D721Med (cell line): ENCODE measurements around the gene PKMYT1.

ENCODE experiments used
- DNase-seq: peaks from one replicate; pipeline ENCODE4 v3.0.0; 2011; ENCODE audit warnings: low spot score; ENCODE audit not compliant: insufficient read length
- FAIRE-seq: peaks from 2 replicates; lab custom pipeline; 2011; peaks lifted over from hg19 to GRCh38; lab: Jason Lieb, UNC
- TF ChIP-seq, protein P1 (sequence below): IDR thresholded peaks from 2 replicates; pipeline ENCODE4 v1.5.1; 2012; ENCODE audit warnings: mild to moderate bottlenecking, control low read depth; ENCODE audit not compliant: insufficient read depth; ENCODE audit errors: missing control alignments

The PKMYT1 gene

DNA sequence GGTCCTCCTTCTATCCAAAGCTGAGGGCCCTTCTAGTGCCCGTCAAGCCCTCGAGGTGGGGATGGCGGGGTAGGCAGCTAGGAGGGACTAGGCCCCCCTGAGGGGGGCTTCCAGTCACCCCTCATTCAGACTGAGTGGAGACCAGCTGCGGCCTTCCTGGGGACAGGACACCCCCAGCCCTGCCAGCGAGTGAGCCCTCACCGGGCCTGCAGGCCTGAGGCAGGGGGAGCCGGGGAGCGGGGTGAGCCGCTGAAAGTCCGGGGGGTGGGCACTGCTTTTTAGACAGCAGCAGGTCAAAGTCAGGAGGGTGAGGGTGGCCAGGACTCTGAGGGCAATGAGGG, 24.8 kb downstream of the PKMYT1 start:
- no peak for FAIRE-seq
- DNase-seq, result no peak
- TF ChIP-seq, protein P1, sequence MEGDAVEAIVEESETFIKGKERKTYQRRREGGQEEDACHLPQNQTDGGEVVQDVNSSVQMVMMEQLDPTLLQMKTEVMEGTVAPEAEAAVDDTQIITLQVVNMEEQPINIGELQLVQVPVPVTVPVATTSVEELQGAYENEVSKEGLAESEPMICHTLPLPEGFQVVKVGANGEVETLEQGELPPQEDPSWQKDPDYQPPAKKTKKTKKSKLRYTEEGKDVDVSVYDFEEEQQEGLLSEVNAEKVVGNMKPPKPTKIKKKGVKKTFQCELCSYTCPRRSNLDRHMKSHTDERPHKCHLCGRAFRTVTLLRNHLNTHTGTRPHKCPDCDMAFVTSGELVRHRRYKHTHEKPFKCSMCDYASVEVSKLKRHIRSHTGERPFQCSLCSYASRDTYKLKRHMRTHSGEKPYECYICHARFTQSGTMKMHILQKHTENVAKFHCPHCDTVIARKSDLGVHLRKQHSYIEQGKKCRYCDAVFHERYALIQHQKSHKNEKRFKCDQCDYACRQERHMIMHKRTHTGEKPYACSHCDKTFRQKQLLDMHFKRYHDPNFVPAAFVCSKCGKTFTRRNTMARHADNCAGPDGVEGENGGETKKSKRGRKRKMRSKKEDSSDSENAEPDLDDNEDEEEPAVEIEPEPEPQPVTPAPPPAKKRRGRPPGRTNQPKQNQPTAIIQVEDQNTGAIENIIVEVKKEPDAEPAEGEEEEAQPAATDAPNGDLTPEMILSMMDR, result no peak

DNA sequence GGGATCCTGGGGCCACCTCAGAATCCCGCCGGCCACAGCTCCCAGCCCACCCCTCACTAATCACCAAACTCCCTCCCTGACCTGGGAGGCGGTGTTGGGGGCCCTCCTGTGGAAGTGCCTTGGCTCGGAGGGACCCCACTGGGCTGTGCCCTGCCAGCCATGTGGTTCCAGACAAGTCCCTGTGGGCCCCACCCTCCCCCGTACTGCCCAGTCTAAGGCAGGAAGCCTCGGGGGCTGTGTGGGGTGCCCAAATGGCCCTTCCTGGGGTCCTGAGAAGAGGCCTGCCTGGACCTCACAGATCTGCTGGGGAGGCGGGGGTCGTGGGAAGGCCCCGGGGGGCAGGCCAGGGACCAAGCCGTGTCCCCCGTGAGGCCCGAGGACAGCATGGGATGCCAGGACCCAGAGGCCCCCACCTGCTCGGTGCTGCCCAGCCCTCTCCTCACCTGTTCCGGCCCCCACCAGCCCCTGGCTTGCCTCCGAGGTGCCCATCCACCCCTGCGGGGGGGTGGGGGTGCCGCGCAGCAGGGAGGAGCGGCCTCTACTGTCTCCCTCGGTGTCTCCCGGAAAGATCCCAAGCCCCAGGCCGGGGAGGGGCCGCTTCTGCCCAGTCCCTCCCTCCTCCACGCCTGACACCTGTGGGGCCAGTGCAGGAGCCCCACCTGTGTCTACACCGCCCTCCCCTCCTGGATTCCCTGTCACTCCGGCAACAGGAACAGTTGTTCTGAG, 25.4 kb downstream of the PKMYT1 start:
- TF ChIP-seq, protein P1, result no peak
- no peak for DNase-seq
- no peak for FAIRE-seq

DNA sequence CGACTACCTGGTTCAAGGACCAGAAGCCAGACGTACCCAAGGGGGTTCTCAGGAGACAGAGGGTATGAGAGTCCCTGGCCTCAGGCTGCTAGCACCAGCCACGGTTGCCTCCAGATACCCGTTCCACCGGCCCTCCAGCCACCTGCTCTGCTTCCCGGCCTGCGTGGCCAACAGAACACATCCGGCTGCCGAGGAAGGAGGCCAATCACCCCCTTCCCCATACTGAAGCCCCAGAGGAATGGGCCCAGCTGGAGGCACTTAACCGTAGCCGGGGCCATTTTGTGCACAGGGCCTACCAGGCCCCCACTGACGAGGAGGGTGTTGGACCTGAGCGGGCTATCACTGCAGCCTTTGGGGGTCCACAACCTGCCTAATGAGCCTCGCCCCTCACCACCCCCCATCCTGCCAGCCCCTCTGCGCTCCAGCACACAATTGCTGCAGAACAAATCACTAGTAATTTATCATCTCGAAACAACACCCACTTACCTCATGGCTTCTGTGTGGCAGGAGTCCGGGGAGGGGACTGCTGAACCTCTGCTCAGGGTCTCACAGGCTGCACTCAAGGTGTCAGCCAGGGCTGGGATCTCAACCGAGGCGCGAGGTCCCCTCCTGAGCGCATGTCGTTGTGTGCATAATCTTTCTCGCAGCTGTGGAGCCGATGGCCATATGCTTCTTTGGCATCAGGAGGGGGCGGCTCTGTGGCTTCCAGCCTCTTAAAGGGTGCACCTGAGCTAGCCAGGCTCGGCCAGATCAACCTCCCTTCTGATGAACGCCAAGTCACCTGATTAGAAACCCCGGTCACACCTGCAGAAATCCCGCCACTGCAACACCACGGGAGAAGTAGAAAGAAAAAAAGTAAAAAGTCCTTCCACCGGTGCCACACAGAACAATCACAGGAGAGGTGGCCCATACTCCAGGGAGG, 26.3 kb downstream of the PKMYT1 start:
- no peak for FAIRE-seq
- TF ChIP-seq, protein P1, result no peak
- peak; percentile 58 for DNase-seq

DNA sequence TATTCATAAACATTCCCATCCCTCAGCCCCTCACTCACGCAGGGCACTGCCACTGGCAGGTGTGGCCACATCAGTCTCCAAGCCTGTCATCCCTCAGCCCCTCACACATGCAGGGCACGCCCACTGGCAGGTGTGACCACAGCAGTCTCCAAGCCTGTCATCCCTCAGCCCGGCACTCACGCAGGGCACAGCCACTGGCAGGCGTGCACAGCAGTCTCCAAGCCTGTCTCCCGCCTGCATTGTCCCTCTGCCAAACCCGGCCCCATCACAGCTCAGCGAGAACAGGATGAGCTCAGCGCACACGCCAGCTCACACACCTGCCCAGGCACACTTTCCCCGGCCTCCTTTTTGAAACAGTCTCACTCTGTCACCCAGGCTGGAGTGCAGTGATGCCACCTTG, 27.6 kb downstream of the PKMYT1 start:
- DNase-seq, result no peak
- FAIRE-seq, result no peak
- TF ChIP-seq, protein P1, result no peak

DNA sequence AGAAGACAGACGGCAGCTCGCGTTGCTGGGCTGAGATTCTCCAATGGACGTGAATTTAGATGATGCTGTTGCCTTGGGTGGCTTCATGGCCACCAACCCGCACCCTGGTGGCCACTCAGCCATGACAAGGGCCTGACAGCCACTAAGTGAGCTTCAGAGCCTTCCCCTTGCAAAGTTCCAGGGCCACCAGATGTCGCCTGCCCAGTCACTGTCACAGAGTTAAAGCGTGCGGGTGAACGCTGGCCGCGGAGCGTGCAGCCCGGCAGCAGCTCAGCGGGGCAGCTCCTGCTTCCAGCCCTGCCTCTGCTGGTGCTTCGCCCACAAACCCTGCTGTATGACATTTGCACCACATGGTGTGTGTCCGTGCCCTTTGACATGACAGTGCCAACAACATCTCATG, 29.5 kb downstream of the PKMYT1 start:
- FAIRE-seq (no peak), DNase-seq (no peak)
- TF ChIP-seq, protein P1, result no peak

DNA sequence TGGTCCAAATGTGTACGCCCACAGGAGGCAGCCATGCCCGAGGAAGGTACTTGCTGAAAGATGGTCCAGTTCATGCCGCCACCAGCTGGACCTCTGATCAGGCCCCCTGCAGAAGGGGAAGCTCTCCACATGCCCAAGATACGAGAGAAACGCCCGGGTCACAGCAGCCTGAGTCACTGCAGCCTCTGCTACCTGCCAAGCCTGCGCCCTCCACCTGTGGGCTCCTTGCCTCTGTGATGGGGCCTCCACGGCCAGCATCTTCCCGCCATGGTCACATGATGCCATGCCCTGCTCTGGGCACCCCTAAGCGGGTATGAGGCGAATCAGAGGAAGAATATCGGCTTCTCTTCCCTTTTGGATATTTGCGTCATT, 29.9 kb downstream of the PKMYT1 start:
- FAIRE-seq, result no peak
- DNase-seq, result no peak
- TF ChIP-seq, protein P1, result no peak

DNA sequence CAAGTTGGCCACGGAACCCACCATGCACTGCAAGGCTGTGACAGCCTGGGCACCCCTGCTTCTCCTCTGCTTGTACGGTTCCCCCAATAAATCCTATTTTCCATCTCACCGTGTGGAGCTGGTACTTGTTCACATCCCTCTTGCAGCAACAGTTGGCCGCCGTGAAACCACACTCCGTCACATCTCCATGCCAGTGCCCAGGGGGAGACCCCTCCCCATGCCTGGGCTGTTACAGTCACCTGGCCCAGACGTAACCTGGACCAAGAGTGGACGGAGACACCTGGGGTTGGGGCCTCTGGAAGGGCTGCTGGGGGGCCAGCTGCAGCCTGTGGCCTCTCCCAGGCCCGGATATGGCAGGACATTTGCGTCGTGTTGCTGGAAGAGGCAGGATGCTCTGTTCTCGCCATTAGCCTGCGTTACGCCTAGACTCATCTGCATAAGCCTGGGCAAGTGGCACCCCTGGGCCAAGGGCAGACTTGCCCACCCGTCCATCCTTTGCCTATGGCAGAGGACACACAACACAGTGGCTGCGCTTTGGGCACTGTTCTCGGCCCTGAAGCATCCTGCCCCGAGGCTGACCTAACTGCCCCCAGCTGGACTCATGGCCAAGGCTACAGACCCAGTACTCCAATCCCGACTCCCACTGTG, 30.4 kb downstream of the PKMYT1 start:
- DNase-seq (no peak), FAIRE-seq (no peak)
- TF ChIP-seq, protein P1, result no peak
